HG03045 (cell line): ENCODE data around the gene GABPB1.

Experiments used
- ATAC-seq: cut with Tn5 transposase; IDR thresholded peaks from one replicate; pipeline ENCODE4 v1.9.1; 2021; ENCODE audit warnings: mild to moderate bottlenecking, moderate library complexity; ENCODE audit not compliant: unreplicated experiment

The GABPB1 gene

DNA sequence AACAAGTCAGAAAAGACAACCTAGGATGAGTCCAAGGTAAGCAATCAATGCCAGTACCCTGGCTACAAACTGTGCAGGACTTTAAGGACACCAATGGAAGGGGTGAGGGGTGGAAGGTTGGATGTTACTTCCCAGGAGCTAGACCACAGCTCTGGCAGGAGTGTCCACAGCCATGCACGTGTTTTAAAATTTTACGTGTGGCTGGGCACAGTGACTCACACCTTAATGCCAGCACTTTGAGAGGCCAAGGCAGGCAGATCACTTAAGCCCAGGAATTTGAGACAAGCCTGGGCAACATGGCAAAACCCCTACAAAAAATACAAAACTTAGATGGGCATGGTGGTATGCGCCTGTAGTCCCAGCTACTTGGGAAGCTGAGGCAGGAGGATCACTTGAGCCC lies 74.7 kb downstream of the GABPB1 start:
- no peak for ATAC-seq

DNA sequence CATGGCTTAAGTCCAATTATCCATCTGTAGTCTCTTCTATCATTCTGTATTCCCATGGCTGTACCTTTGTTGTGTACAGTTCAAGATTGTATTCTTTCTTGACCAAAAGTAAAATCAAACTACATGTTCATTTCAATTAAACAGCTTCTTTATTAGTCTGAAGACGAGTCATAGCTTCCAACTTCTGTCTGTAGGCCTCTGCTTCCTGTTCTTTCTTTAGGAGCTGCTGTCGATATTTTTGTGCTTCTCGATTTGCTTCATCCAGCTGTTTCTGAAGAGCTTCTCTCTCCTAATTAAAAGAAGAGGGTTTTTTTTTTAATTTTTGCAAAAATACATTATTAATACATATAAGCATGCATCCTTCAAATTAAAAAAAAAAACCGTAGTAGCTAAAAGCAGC lies 76.5 kb downstream of the GABPB1 start:
- no peak for ATAC-seq

DNA sequence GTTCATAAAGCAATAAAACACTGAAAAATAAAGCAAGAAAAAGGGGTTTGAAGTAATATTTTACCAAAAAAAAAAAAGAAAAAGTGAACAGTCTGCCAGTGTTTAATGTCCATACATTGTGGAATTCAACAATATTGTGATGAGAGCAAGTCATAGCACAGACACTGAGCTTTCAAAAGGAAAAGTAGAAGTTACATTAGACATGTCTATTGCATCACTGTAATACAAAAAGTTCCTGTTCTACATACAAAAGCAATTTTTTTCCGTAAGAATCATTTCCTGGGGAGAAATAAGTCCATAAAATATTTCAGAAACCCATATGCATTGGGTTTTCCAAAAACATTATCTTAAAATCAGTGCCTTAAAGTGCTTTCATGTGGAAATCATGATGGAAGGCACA lies 77.6 kb downstream of the GABPB1 start:
- ATAC-seq, result no peak

DNA sequence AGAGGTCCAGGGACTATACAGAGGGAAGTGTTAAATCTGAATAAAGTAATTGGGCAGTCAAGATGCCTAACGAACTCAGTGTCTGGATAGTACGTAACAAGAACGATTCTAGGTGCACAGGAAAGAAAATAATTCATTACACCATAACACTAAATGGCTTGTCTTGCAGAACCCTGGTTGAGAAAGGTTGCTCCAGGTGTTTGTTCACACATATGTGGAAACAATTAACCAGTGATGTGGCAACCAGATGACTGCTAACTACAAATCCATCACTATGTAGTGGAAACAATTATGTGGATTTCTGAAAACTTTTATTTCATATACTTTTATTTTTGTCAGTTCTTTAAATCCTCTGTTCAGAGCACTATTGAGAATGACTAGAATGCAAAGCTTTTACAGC lies 79.1 kb downstream of the GABPB1 start:
- no peak for ATAC-seq

DNA sequence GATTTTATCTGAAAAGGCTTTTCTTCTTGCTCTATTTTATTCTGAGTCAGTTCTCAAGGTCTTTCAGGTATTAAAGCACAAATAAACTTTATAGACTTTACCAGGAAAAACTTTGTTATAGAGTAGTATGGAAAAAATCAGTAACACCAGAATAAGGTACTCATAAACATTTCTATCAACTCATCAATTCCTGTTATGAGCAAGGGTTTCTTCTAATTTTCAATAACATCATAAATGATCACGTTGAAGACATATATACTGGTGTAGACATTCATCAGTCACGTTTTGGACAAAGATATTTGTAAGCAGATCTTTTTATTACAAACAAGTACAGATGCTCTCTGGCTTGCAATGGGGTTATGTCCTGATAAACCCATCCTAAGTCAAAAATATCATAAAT lies 79.9 kb downstream of the GABPB1 start:
- ATAC-seq, result no peak

DNA sequence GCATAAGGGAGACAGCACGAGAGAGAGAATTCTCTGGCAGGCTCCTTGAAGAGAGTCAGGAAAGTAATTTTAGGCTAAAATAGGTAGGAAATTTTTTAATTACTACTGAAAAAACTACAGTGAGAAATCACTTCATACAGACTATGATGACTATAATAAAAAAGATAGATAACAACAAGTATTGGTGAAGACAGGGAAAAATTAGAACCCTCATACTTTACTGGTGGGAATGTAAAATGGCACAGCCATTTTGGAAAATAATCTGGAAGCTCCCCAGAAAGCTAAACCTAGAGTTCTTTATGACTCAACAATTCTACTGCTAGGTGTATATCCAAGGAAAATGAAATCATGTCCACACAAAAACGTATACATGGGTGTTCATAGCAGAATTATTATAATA lies 87.4 kb downstream of the GABPB1 start:
- no peak for ATAC-seq

DNA sequence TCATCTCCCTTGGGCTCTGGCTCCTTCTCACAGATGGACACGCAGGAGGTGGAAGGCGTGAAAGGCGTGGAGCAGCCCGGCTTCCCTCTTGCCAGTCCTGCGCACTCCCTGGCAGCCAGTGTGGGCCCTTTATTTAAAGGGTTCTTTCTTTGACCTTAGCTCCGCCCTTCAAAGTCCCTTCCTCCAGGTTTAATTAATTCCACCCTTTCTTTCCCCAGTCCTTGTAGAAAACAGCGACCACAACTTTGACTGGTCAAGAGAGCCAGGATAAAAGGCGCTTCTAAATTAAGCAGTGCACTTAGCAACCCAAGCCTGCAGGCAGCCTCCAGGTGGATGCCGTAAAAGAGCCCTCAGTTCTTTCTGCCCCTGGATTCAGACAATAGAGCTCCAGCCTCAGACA lies 89.4 kb downstream of the GABPB1 start, which contains the start of gene HDC:
Gene HDC (minus strand): TSS at position 107 of the 400 bp plus-strand sequence. CDS start 103 bp downstream, at position 4.
- ATAC-seq, result no peak

DNA sequence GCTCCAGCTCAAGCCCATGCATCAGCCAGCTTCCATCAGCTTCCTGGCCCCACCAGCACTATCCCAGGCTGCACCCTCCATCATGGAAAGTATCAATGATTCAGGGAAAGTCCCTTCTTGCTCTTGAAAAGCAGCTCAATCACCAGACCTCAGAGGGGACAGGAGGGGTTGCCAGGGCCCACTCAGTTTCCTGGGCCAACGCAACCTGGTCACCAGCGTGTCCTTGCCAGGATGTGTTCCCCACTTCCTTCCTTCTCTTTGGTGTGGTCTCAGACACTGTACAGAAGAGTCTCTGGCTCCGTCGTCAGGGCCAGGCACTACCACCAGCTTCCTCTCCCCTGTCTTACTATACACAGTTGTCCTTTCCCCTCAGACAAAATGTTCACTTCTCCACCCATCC lies 92.5 kb downstream of the GABPB1 start:
- ATAC-seq, result no peak

DNA sequence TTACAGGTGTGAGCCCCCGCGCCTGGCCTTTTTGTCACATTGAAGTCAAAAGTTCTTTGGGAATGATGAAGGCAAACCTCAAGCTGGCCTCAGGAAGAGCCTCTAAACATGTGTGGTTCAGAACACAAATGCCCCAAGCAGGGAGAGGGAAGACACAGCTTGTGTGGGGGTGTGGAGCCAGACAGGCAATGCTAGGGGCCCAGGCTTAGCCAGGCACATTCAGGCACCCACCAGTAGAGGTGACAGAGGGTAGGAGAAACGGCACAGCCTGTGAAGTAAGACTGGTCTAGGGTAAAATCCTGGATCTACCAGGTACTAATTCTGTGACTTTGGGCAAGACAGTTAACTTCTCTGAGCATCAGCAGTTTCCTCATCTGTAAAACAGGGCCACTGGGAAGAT lies 93.0 kb downstream of the GABPB1 start:
- ATAC-seq, result no peak

DNA sequence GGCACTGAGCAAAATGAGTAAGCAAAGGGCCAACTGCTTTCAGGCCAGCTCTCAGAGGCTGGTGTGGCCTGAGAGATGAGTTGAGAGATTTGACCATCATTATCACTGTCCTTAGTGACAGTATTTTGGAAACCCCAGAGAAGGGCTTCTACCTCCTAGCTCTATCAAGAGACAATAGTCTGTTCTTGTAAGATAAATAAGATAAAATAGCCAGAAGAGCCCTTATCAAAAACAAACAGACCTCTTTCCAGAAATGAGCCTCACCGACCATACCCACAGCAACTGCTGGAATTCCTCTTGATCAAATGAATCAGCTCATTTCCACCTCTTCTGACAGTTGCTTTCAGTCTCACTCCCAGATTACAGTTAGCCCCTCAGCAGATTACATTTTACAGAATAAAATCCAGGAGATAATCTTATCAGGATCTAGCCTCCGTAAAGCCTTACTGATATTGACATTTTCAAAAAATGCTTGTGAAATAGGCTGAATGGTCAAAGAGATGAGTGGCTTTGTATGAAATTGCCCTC lies 94.0 kb downstream of the GABPB1 start:
- ATAC-seq, result peak; percentile 48

DNA sequence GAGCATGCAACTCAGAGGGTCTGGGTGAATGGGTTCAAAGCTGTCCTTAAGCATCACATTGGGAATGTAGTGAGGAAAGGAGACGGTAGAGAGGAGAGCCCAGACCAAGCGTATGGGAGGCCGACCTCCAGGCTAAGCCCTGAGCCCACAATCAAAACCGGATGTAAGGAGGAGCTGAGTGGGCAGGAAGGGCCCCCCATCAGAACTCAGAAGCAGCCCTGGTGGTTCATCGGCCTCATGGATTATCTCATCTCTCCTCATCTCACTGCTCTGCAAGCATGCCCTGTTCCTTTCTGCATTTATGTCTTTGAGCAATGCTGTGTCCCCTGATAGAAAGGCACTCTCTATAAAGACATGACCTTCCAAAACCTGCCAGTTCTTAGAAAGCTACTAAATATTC lies 95.7 kb downstream of the GABPB1 start:
- no peak for ATAC-seq

DNA sequence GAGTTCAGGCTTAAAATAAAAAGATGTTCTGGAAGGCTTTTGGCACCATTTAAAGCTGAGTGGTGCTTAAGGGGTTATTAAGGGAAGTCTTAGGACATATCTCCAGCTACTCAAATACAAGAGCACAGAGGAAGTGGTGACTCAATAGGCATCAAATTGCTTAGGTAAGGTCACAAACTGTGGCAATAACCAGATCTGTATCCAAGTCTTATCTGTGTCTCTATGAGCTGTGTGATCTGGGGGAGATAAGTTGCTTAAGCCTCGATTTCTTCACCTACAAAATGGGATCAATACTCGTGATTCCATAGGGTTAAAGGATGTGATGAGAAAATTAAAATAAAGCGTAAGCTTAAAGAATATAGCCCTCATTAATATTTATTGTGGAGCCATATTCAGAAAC lies 97.1 kb downstream of the GABPB1 start:
- ATAC-seq, result no peak

DNA sequence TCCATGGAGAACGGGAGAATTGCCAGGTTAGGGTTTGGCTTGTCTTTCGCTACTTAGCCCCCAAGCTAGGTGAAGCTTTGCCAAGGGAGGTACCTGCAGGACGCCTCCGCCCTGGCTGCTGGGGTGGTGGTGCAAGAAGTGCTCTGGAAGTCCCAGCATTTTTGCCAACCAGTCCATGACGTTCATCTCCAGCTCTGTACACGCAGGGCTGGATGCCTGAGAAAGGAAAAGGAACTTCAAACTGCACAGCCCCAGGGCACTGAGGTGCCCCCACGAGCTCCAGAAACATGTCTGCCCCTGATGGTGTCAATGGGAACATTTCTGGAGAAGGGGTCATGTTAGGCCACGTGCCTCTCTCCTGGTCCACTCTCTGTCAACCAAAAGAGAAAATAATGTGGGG lies 97.7 kb downstream of the GABPB1 start:
- no peak for ATAC-seq

DNA sequence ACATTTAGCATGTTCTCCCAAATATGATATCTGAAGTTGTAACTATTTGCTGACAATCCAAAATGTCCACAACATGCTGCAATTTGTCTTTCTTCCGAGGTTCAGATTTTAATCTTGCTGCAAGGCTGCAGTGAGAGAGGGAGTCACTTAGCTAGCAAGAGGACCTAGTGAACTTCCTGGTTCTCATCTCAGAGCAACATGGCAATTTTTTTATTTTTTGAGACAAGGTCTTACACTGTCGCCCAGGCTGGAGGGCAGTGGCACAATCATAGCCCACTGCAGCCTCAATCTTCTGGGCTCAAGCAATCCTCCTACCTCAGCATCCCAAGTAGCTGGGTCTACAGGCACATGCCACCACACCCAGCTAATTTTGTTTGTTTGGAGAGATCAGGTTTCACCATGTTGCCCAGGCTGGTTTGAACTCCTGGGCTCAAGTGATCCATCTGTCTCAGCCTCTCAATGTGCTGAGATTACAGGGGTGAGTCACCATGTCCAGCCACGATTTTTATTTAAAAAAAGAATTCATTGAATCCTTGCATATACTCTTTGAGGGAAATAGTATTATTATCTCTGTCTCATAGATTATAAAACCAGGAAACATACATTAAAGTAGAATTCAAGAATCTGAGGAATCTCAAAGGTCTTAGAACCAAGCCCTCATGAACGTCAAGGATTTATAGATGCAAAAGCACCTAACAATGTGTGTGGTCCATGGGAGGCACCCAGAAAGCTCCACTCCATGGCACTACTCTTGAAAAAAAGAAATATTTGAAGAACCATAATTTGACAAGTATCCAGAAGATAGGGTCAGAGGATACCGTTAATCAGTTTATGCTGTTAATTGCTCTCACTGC lies 98.6 kb downstream of the GABPB1 start:
- no peak for ATAC-seq

DNA sequence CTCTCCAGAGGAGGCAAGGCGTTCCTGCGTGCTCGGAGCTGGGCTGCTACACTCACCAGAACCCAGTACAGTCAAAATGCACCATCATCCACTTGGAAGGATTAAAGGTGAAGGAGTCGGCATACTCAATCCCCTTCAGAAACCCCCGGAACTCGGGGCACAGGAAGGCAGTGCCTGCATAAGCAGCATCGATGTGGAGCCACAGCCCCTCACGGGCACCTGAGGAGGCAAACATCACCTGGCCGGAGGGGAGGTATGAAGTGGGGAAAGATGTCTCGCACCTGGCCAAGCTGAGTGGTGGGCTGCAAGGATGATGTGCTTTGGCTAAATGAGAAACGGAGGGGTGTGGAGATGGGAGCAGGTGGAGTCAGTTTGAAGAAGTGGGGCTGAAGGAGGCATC lies 102.4 kb downstream of the GABPB1 start:
- ATAC-seq, result no peak

DNA sequence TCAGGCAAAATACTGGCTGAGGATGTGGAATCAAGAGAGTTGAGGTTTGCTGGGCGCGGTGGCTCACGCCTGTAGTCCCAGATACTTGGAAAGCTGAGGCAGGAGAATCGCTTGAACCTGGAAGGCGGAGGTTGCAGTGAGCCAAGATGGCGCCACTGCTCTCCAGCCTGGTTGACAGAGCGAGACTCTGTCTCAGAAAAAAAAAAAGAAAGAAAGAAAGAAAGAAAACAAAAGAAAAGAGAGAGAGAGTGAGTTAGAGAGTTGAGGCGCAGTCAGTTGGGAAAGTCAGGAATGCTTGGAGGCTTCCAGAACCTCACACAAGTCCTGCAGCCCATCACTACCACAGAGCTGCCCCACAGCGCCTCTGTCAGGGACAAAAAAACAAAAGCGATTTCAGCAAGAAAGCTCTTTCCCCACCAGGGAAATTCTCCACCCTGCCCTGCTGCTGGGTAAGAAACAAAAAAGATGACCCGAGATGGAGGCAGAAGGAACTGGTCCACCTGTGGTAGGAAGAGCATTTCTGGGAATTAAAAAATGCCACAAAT lies 103.3 kb downstream of the GABPB1 start:
- no peak for ATAC-seq

DNA sequence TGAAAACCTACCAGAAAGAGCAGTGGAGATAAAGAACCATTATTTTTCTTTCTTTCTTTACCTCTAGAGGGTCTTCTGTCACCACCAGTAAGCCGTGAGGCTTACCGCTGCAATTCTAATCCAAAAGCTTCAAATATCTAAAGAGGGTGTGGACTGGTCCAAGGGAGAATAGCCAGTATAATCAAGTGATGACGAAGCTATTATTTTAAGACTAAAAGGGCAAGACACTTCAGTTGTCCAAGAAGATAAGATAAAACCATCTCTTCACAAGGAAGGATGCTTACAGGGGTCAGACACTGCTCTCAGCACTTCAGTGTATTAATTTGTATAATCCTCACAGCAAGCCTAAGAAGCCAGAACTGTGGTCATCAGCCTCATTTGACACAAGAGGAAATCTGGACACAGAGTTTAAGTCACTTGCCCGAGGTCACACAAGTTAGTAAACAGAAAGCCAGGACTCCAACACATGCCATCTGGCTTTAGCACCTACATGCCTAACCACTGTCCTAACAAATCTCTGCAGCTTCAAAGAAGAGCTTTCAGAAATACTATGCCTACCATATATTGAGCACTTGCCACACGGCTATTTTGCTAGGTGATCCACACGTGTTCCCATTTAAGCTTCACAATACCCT lies 104.1 kb downstream of the GABPB1 start:
- no peak for ATAC-seq

DNA sequence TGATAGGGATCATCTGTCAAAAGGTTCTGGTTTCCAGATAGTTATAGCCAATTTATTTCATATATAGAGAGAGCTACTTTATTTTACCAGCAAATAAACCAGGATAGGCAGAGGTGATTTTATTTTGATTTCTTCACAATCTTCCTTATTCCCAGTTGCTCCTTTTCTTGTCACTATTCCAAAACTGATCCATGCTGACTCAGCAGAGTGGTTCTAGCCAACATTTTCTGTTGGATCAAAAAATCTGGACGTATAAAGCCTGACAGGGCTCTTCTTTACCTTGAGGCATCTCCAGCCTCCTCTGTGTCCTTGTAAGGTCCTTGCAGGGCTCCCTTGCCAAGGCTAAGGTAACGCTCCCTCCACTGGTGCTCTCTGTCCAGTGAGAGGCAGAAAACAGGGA lies 105.3 kb downstream of the GABPB1 start:
- ATAC-seq, result no peak

DNA sequence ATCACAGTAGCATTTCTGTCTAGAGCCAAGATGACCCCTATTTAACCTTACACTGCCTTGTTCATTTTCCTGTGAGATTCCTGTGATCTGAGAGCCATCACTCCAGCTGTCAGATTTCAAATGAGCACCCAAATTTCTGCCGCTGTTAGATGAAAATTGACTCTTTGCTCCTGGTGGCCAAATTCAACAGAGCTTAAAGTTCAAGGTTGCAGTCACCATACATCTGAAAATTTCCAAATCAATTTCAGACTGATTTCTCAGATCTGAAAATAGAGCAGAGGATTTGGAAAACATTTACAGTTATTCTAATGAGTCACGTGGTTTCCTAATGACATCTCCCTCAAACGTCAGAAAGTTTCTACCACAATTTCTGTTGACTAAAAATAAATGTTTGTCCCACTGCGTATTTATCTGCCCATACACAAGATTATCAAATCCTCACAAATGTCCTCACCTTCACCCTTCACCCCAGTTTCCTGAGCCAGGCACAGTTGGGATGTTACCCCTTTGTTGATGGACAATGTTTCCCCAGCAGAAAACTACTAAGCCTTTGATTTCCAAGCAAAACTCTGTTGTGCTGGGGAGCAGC lies 105.9 kb downstream of the GABPB1 start:
- no peak for ATAC-seq

DNA sequence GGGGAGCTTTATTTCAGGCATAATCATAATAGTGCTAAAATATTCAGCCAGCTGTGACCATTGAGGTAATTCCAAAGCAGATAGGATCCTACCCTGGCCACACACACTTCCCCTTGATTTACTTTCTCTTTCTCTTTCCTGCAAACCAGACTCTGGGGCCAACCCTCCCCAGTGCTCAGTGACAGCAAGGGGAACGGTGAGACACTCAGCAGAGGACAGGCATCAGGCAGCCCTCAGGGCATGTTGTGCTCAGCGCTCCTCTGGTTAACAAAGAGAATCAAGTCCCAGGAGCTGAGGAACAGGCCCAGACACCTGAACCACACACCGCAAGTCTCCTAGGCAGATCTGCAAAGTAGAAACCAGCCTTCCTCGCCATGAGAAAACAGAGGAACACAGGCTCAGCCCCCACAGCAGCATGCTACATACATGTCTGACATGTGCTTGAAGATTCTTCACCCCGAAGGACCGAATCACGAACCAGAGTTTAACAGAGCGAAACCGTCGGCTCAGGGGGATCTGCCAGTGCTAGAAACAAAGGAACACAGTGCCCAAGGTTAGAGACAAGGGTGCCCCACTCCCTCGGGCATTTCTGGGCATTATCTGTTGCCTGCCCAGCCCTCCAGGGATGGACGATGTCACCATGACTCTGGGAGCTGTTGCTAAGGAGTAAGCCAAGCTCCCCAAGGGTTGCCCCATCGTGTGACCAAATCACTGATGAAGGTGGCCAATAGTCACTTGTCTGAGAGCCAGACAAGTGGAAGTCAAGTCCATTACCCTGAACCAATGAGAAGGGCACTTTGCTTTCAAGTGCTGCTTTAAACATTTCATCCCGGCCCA lies 107.0 kb downstream of the GABPB1 start:
- peak; percentile 92 for ATAC-seq

DNA sequence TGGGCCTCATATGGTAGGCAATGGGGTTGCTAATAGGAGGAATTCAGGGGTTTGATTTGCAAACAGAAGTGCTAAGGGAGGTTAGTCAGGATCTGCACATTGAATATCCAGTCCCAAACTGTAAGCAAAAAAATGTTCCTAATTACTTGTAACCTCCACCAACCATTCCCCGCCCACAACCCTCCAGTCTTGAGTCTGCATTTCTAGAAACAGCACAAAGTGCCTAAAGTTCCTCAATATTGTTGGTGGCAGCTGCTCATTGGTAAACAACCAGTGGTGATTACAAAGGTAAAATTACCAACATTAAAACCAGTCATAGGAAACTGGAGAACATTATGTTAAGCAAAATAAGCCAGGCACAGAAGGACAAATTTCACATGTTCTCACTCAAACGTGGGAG lies 108.4 kb downstream of the GABPB1 start:
- no peak for ATAC-seq
